Left ventricle myocardium superior (tissue), 1 donor: ENCODE data around the gene CNIH4. TPM values are rescaled to one million over a fixed set of nuclear protein-coding genes. Genes with fewer than 3 reads are reported as not detected.
"Not testable (repeated sequence)": the region's sequence is repeated elsewhere in the genome, so short reads cannot be mapped to it uniquely, and the experiment has no call there.

ENCODE experiments used
- ATAC-seq: fragments of 200-7000 bp; cut with Tn5 transposase; one replicate; pipeline ENCODE4 v1.9.1; 2020; ENCODE audit warnings: mild to moderate bottlenecking, moderate library complexity
- DNase-seq: peaks from one replicate; pipeline ENCODE4 v3.0.0-alpha.2; 2020
- intact Hi-C: fragments of 100-400 bp; cut with micrococcal nuclease; formaldehyde crosslinking; loops from one replicate; pipeline ENCODE4 v1.11.0; 2022
- total RNA-seq: library from RNA; stranded (reverse); fragmentation: NEBNext Ultra II Directional; extraction: Animal tissue kit (Norgen Biotek cat#: 25700); gene quantifications from one replicate; pipeline ENCODE4 v1.2.1, GENCODE V29; 2021
- donor health status: DM: no; HTN: yes; CAD: no; lungs with severe emphysema.

The CNIH4 gene
- total RNA-seq, 1 donor from 2014 or later = 26.3 TPM

GRCh38 chr1:224387302-224387912 lies 30.7 kb downstream of the CNIH4 start:
- intact Hi-C loops = no loop called here
- ATAC-seq (no peak), DNase-seq (no peak)

- intact Hi-C loops = no loop called here
- DNase-seq (no peak), ATAC-seq (no peak)
Observed at GRCh38 chr1:224387943-224388342, 31.3 kb downstream of the CNIH4 start.

GRCh38 chr1:224390517-224390916 lies 33.8 kb downstream of the CNIH4 start:
- intact Hi-C loops = loop anchor here (10.0 kb wide), 1 partner anchor 86 kb away; no protein-coding TSS in a partner anchor
- DNase-seq (no peak), ATAC-seq (no peak)

GRCh38 chr1:224392411-224393249 lies 36.0 kb downstream of the CNIH4 start:
- ATAC-seq = no peak
- no peak for DNase-seq
- intact Hi-C loops = loop anchor here (10.0 kb wide), 1 partner anchor 88 kb away; no protein-coding TSS in a partner anchor

GRCh38 chr1:224393294-224393693 lies 36.6 kb downstream of the CNIH4 start:
- intact Hi-C loops = loop anchor here (10.0 kb wide), 1 partner anchor 88 kb away; no protein-coding TSS in a partner anchor
- ATAC-seq (no peak), DNase-seq (no peak)

GRCh38 chr1:224399887-224400286 lies 43.2 kb downstream of the CNIH4 start:
- ATAC-seq (no peak), DNase-seq (no peak)
- intact Hi-C loops = loop anchor here (10.0 kb wide), 1 partner anchor 95 kb away; no protein-coding TSS in a partner anchor

- ATAC-seq (no peak), DNase-seq (no peak)
- intact Hi-C loops = no loop called here
Observed at GRCh38 chr1:224402472-224403036, 45.9 kb downstream of the CNIH4 start.

GRCh38 chr1:224404916-224405603 lies 48.4 kb downstream of the CNIH4 start:
- DNase-seq (no peak), ATAC-seq (no peak)
- intact Hi-C loops = no loop called here

GRCh38 chr1:224405604-224405970 lies 48.9 kb downstream of the CNIH4 start:
- ATAC-seq (no peak), DNase-seq (no peak)
- intact Hi-C loops = no loop called here

GRCh38 chr1:224406216-224406615 lies 49.5 kb downstream of the CNIH4 start:
- intact Hi-C loops = no loop called here
- ATAC-seq (no peak), DNase-seq (no peak)

- intact Hi-C loops = no loop called here
- DNase-seq = no peak
- no peak for ATAC-seq
Observed at GRCh38 chr1:224407571-224408293, 51.1 kb downstream of the CNIH4 start.

- intact Hi-C loops = no loop called here
- ATAC-seq = no peak
- no peak for DNase-seq
Observed at GRCh38 chr1:224408294-224408590, 51.6 kb downstream of the CNIH4 start.

GRCh38 chr1:224411766-224412165 lies 55.1 kb downstream of the CNIH4 start:
- no peak for ATAC-seq
- no peak for DNase-seq
- intact Hi-C loops = no loop called here

- no peak for DNase-seq
- no peak for ATAC-seq
- intact Hi-C loops = no loop called here
Observed at GRCh38 chr1:224420106-224420505, 63.4 kb downstream of the CNIH4 start.

- intact Hi-C loops = no loop called here
- DNase-seq = no peak
- no peak for ATAC-seq
Observed at GRCh38 chr1:224425279-224425884, 68.7 kb downstream of the CNIH4 start.

- DNase-seq, ATAC-seq, intact Hi-C loops: not testable (repeated sequence)
Observed at GRCh38 chr1:224426869-224427268, 70.2 kb downstream of the CNIH4 start.

- intact Hi-C loops = no loop called here
- DNase-seq (no peak), ATAC-seq (no peak)
Observed at GRCh38 chr1:224427346-224427745, 70.7 kb downstream of the CNIH4 start.

GRCh38 chr1:224428713-224429112 lies 72.0 kb downstream of the CNIH4 start:
- intact Hi-C loops, DNase-seq, ATAC-seq: not testable (repeated sequence)
